DND-41 (cell line): Measurements from ENCODE around the gene CLASRP.

Experiments
- ATAC-seq: fragments of 200-7000 bp; cut with Tn5 transposase; 3 replicates; pipeline ENCODE4 v1.9.1; 2021; ENCODE audit warnings: low read depth; ENCODE audit not compliant: insufficient read depth
- DNase-seq: peaks from one replicate; pipeline ENCODE4 v3.0.0-alpha.2; 2020
- H2AFZ ChIP-seq: 2 replicates; pipeline ENCODE4 v1.6.0; 2012; ENCODE audit warnings: low read depth, low read length
- H3K27ac ChIP-seq: 2 replicates; pipeline ENCODE4 v1.5.1; 2012; ENCODE audit warnings: low read length, inconsistent platforms
- H3K27me3 ChIP-seq: fragments of 200-600 bp; sonication (generic); 2 replicates; pipeline ENCODE4 v1.6.0; 2012; ENCODE audit warnings: low read length, mild to moderate bottlenecking, inconsistent platforms; ENCODE audit not compliant: insufficient read depth, poor library complexity
- H3K36me3 ChIP-seq: 2 replicates; pipeline ENCODE4 v1.5.1; 2012; ENCODE audit warnings: low read length, inconsistent platforms; ENCODE audit not compliant: insufficient read depth
- H3K4me1 ChIP-seq: 2 replicates; pipeline ENCODE4 v1.5.1; 2012; ENCODE audit warnings: mild to moderate bottlenecking, low read length; ENCODE audit not compliant: insufficient read depth
- H3K4me2 ChIP-seq: 2 replicates; pipeline ENCODE4 v1.6.0; 2012; ENCODE audit warnings: mild to moderate bottlenecking, moderate library complexity, low read length, inconsistent platforms; ENCODE audit not compliant: insufficient read depth
- H3K4me3 ChIP-seq, 2 experiments: fragments of 200-600 bp in 1 of 2; shearing (Covaris generic) in 1 of 2; 2 replicates each; pipeline ENCODE4 v1.5.1; 2012 to 2016; ENCODE audit warnings: inconsistent platforms in 2 of 2, low read length in 2 of 2, mild to moderate bottlenecking in 2 of 2, low read depth in 1 of 2, moderate library complexity in 1 of 2
- H3K79me2 ChIP-seq: 2 replicates; pipeline ENCODE4 v1.6.0; 2012; ENCODE audit warnings: low read length, inconsistent platforms; ENCODE audit not compliant: insufficient read depth
- H3K9ac ChIP-seq: 2 replicates; pipeline ENCODE4 v1.6.0; 2012; ENCODE audit warnings: low read depth, mild to moderate bottlenecking, inconsistent platforms, low read length, moderate library complexity
- H3K9me3 ChIP-seq: 2 replicates; pipeline ENCODE4 v1.5.1; 2012; ENCODE audit warnings: low read length, moderate library complexity, mild to moderate bottlenecking, inconsistent platforms; ENCODE audit not compliant: insufficient read depth, severe bottlenecking
- H4K20me1 ChIP-seq: 2 replicates; pipeline ENCODE4 v1.6.0; 2012; ENCODE audit warnings: low read length; ENCODE audit not compliant: insufficient read depth
- EZH2 ChIP-seq: IDR thresholded peaks from 3 replicates; pipeline ENCODE4 v1.6.1; 2012; ENCODE audit warnings: borderline replicate concordance, low read depth, mild to moderate bottlenecking, moderate library complexity, low read length, inconsistent platforms; ENCODE audit not compliant: severe bottlenecking
- TF ChIP-seq, protein P1 (sequence below): IDR thresholded peaks from 2 replicates; pipeline ENCODE4 v1.5.1; 2012; ENCODE audit warnings: borderline replicate concordance, low read length, moderate library complexity, mild to moderate bottlenecking; ENCODE audit not compliant: poor library complexity, severe bottlenecking; ENCODE audit errors: extremely low read depth

CLASRP gene

DNA sequence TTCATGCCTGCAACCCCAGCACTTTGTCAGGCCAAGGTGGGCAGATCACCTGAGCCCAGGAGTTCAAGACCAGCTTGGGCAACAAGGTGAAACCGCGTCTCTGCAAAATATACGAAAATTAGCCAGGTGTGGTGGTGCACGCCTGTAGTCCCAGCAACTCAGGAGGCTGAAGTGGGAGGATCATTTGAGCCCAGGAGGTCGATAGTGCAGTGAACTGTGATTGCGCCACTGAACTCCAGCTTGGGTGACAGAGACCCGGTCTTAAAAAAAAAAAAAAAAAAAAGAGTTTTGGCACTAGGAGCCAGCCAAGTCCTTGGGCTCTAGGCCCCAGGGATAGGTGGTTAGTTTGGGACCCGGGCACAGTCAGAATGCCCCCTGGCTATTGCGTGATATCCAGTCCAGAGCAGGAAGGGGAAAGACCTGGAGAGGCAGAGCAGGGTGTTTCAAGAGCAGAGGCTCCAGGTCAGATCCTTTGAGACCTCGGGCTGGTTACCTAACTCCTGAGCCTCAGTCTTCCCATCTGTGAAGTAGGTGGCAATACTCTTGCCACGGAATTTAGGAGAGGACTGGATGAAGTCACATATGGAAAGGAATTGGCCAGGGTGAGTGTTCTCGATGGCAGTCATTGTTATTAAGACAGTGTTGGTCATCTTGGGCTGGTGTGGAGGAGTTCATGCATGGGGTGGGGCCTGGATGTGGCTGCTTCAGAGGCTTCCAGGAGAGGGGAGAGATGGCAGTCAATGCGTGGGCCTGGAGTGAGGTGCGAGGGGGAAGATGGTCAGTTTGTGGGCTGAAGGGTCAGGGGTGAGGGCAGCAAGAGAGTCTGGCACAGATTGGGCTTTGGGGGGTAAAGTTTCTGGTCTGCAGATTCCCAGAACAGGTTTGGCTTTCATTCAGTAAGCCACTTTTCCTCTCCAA lies 56.9 kb downstream of the CLASRP start:
- Histone ChIP-seq H4K20me1 (peaks cover 76% of the 10 kb centered on the region), H3K79me2 (peaks cover 79% of the 10 kb centered on the region), H3K4me1 (peaks cover 59% of the 10 kb centered on the region), H3K27me3 (no peaks in the 10 kb centered on the region), H3K36me3 (peaks cover 53% of the 10 kb centered on the region), H3K4me2 (peak overlapping the region; percentile 92; the same call in 1 of the 2 replicates), H3K9me3 (no peaks in the 10 kb centered on the region), H2AFZ (no peak overlapping the region), H3K9ac (0 out of 2 replicates have a peak overlapping the region, but pooled peaks have one; percentile 11), H3K27ac (no peak overlapping the region), H3K4me3 (peak overlapping the region in 1 of 2 experiments; percentile 69; a peak in 2 of 4 replicates)
- TF ChIP-seq, protein P1, sequence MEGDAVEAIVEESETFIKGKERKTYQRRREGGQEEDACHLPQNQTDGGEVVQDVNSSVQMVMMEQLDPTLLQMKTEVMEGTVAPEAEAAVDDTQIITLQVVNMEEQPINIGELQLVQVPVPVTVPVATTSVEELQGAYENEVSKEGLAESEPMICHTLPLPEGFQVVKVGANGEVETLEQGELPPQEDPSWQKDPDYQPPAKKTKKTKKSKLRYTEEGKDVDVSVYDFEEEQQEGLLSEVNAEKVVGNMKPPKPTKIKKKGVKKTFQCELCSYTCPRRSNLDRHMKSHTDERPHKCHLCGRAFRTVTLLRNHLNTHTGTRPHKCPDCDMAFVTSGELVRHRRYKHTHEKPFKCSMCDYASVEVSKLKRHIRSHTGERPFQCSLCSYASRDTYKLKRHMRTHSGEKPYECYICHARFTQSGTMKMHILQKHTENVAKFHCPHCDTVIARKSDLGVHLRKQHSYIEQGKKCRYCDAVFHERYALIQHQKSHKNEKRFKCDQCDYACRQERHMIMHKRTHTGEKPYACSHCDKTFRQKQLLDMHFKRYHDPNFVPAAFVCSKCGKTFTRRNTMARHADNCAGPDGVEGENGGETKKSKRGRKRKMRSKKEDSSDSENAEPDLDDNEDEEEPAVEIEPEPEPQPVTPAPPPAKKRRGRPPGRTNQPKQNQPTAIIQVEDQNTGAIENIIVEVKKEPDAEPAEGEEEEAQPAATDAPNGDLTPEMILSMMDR: no peak
- TF ChIP-seq EZH2: no peak
- ATAC-seq (no peak), DNase-seq (no peak)

DNA sequence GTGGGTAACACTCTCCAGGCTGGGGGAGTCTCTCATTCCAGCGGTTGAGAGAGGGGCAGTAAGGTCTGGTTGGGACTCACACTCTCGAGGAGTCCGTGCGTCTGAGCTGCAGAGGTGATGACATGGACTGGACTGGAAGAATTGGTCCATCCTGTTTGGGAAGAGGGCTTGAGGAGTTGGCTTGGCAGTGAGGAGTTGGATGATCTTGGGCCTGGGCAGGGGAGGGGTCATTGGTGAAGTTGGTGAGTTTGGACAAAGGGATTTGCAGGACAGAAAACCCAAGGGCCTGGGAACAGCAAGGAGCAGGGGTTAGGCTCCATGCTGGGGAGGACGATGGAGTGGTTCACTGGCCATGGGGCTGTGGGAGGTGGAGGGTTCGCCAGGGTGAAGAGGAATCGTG lies 57.9 kb downstream of the CLASRP start:
- H3K27me3 ChIP-seq: no peaks in the 10 kb centered on the region
- peaks cover 44% of the 10 kb centered on the region for H3K36me3 ChIP-seq
- no peak overlapping the region for H3K4me3 ChIP-seq
- no peaks in the 10 kb centered on the region for H3K9me3 ChIP-seq
- H3K4me2 ChIP-seq: peak overlapping the region; percentile 92; the same call in 1 of the 2 replicates
- H2AFZ ChIP-seq: no peak overlapping the region
- H3K9ac ChIP-seq: no peak overlapping the region
- peaks cover 88% of the 10 kb centered on the region for H3K79me2 ChIP-seq
- ATAC-seq (no peak), DNase-seq (no peak)
- peaks cover 55% of the 10 kb centered on the region for H3K4me1 ChIP-seq
- TF ChIP-seq EZH2: no peak
- TF ChIP-seq, protein P1: no peak
- peaks cover 85% of the 10 kb centered on the region for H4K20me1 ChIP-seq
- H3K27ac ChIP-seq: no peak overlapping the region

DNA sequence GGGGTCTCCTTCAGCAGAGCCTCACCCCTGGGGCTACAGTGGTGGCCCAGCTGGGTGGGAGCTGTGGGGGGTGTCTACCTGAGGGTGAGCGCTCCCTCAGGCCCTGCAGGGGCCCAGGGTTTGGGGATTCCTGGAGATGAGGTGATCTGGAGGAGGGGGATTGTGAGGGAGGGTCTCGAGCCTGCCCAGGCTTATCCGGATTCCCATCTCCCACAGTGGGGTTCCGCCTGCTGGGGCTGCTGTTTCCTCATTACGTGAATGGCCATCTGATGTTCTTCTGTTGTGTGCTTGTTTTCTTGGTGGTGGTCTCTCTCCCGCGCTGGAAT lies 58.6 kb downstream of the CLASRP start:
- no peak overlapping the region for H3K4me2 ChIP-seq
- no peak overlapping the region for H3K27ac ChIP-seq
- TF ChIP-seq, protein P1: no peak
- TF ChIP-seq EZH2: no peak
- H3K9ac ChIP-seq: no peak overlapping the region
- peaks cover 48% of the 10 kb centered on the region for H3K4me1 ChIP-seq
- H4K20me1 ChIP-seq: peaks cover 92% of the 10 kb centered on the region
- H3K9me3 ChIP-seq: no peaks in the 10 kb centered on the region
- H3K36me3 ChIP-seq: peaks cover 43% of the 10 kb centered on the region
- DNase-seq (no peak), ATAC-seq (no peak)
- H2AFZ ChIP-seq: no peak overlapping the region
- H3K27me3 ChIP-seq: no peaks in the 10 kb centered on the region
- peaks cover 95% of the 10 kb centered on the region for H3K79me2 ChIP-seq
- no peak overlapping the region for H3K4me3 ChIP-seq
